Esophagus muscularis mucosa (tissue), 3 donors: ENCODE measurements around the gene ARFGAP1.

Source experiments
- CTCF ChIP-seq, 3 experiments: fragments of 200-600 bp in 2 of 3; fragments of 450-650 bp in 1 of 3; sonication (generic) in 2 of 3; IDR thresholded peaks; one replicate each; pipeline ENCODE4 v1.5.1; 2017 to 2019; ENCODE audit warnings: antibody characterized with exemption in 3 of 3, mild to moderate bottlenecking in 2 of 3, moderate library complexity in 1 of 3
- POLR2A ChIP-seq: fragments of 450-650 bp; IDR thresholded peaks from one replicate; pipeline ENCODE4 v1.6.1; 2017; ENCODE audit warnings: antibody characterized with exemption, moderate library complexity, mild to moderate bottlenecking, low read depth

- TF ChIP-seq CTCF (IDR thresholded peaks at IDR 0.05): no peak
- no peak for TF ChIP-seq POLR2A
Measured at GRCh38 chr20:63297796-63298572, 25.4 kb downstream of the ARFGAP1 start.
